ENCODE results near the gene SENP7. TPM values are rescaled to one million over a fixed set of nuclear protein-coding genes. Genes with fewer than 3 reads are reported as not detected.

Gene SENP7
- polyA plus RNA-seq, 1 donor from 2014 or later, result 273 TPM

DNA sequence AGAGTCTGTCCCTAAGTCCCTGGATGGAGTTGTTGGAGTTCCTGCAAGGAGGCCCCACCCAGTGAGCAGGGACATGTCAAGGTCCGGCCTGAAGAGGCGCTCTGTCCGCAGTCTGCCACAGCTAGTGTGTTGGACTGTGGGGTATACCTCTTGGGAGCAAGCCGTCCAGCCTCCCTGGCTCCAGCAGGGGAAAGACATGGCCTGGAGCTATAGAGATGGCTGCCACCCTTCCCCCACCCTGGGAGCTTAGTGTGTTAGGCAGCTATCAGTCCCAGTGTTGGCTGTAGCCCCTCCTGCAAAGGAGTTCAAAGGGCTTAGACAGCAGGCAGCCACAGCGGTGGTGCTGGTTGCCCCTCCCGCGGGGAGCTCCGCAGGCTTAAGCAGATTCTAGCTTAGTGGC, 212.9 kb downstream of the SENP7 start:
- no peaks in the 10 kb centered on the region for H3K9me2 ChIP-seq (ENCODE audit: insufficient read depth, low read length)
- no peak overlapping the region for H3K4me3 ChIP-seq (ENCODE audit: low read length)
- TF ChIP-seq RAD21 (conservative IDR thresholded peaks at IDR 0.05) (no peak), SMC3 (conservative IDR thresholded peaks at IDR 0.05; ENCODE audit: poor library complexity) (no peak), EP300 (conservative IDR thresholded peaks at IDR 0.05; ENCODE audit: poor library complexity, severe bottlenecking) (no peak), TAF1 (IDR thresholded peaks at IDR 0.05; ENCODE audit: low read depth) (no peak)
- TF ChIP-seq, protein P1, sequence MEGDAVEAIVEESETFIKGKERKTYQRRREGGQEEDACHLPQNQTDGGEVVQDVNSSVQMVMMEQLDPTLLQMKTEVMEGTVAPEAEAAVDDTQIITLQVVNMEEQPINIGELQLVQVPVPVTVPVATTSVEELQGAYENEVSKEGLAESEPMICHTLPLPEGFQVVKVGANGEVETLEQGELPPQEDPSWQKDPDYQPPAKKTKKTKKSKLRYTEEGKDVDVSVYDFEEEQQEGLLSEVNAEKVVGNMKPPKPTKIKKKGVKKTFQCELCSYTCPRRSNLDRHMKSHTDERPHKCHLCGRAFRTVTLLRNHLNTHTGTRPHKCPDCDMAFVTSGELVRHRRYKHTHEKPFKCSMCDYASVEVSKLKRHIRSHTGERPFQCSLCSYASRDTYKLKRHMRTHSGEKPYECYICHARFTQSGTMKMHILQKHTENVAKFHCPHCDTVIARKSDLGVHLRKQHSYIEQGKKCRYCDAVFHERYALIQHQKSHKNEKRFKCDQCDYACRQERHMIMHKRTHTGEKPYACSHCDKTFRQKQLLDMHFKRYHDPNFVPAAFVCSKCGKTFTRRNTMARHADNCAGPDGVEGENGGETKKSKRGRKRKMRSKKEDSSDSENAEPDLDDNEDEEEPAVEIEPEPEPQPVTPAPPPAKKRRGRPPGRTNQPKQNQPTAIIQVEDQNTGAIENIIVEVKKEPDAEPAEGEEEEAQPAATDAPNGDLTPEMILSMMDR (IDR thresholded peaks at IDR 0.05; ENCODE audit: poor library complexity, severe bottlenecking), result no peak
- TF ChIP-seq, protein P2, sequence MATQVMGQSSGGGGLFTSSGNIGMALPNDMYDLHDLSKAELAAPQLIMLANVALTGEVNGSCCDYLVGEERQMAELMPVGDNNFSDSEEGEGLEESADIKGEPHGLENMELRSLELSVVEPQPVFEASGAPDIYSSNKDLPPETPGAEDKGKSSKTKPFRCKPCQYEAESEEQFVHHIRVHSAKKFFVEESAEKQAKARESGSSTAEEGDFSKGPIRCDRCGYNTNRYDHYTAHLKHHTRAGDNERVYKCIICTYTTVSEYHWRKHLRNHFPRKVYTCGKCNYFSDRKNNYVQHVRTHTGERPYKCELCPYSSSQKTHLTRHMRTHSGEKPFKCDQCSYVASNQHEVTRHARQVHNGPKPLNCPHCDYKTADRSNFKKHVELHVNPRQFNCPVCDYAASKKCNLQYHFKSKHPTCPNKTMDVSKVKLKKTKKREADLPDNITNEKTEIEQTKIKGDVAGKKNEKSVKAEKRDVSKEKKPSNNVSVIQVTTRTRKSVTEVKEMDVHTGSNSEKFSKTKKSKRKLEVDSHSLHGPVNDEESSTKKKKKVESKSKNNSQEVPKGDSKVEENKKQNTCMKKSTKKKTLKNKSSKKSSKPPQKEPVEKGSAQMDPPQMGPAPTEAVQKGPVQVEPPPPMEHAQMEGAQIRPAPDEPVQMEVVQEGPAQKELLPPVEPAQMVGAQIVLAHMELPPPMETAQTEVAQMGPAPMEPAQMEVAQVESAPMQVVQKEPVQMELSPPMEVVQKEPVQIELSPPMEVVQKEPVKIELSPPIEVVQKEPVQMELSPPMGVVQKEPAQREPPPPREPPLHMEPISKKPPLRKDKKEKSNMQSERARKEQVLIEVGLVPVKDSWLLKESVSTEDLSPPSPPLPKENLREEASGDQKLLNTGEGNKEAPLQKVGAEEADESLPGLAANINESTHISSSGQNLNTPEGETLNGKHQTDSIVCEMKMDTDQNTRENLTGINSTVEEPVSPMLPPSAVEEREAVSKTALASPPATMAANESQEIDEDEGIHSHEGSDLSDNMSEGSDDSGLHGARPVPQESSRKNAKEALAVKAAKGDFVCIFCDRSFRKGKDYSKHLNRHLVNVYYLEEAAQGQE (IDR thresholded peaks at IDR 0.05; ENCODE audit: borderline replicate concordance), result no peak
- H3K9me3 ChIP-seq (ENCODE audit: low read length), result no peaks in the 10 kb centered on the region
- no peaks in the 10 kb centered on the region for H4K20me1 ChIP-seq (ENCODE audit: insufficient read depth)
- no peak overlapping the region for H3K27ac ChIP-seq (ENCODE audit: low read length)
- no peak overlapping the region for H3K9ac ChIP-seq (ENCODE audit: low read length)
- no peaks in the 10 kb centered on the region for H3K27me3 ChIP-seq (ENCODE audit: insufficient read depth, low read depth, low read length)
- no peaks in the 10 kb centered on the region for H3F3A ChIP-seq (ENCODE audit: insufficient read depth, low read length, poor library complexity, severe bottlenecking)
- no peaks in the 10 kb centered on the region for H3K36me3 ChIP-seq (ENCODE audit: insufficient read depth, low read length)
- no peak overlapping the region for H2AFZ ChIP-seq (ENCODE audit: low read depth, low read length)
- H3K79me2 ChIP-seq (replicated peaks; ENCODE audit: insufficient read depth, low read length), result no peaks in the 10 kb centered on the region
- no peak overlapping the region for H3K4me2 ChIP-seq (ENCODE audit: low read length)

DNA sequence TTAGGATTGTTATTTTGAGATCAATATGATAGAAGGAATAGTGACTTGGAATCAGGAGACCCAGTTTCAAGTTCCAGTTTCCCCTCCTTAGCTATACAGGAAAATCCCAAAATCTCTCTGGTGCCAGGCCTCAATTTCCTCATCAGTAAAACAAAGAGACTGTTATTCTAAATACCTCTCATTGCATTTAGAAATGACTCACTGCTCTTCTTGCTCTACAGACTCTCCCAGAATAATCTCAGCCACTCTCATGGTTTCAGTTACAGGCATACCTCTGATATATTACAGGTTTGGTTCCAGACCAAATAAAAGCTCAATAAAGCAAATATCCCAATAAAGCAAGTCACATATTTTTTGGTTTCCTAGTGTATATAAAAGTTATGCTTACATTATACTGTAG, 221.0 kb downstream of the SENP7 start:
- Histone ChIP-seq H3F3A (ENCODE audit: insufficient read depth, low read length, poor library complexity, severe bottlenecking) (no peaks in the 10 kb centered on the region), H3K4me2 (ENCODE audit: low read length) (no peak overlapping the region), H3K27me3 (ENCODE audit: insufficient read depth, low read depth, low read length) (no peaks in the 10 kb centered on the region), H3K27ac (ENCODE audit: low read length) (no peak overlapping the region), H3K9ac (ENCODE audit: low read length) (no peak overlapping the region), H3K9me3 (ENCODE audit: low read length) (no peaks in the 10 kb centered on the region), H3K9me2 (ENCODE audit: insufficient read depth, low read length) (no peaks in the 10 kb centered on the region), H3K36me3 (ENCODE audit: insufficient read depth, low read length) (no peaks in the 10 kb centered on the region), H3K4me3 (ENCODE audit: low read length) (no peak overlapping the region), H3K79me2 (replicated peaks; ENCODE audit: insufficient read depth, low read length) (no peaks in the 10 kb centered on the region), H4K20me1 (ENCODE audit: insufficient read depth) (no peaks in the 10 kb centered on the region), H2AFZ (ENCODE audit: low read depth, low read length) (no peak overlapping the region)
- TF ChIP-seq MXI1 (conservative IDR thresholded peaks at IDR 0.05; ENCODE audit: poor library complexity, severe bottlenecking), result no peak
- TF ChIP-seq, protein P1 (IDR thresholded peaks at IDR 0.05; ENCODE audit: poor library complexity, severe bottlenecking), result no peak

All from neural cell (in vitro differentiated cells).